SKM-1 treated with dmso at 0.1 percent for 144 hours (cell line): ENCODE data around the gene FAIM.
"Not testable (repeated sequence)": the region's sequence is repeated elsewhere in the genome, so short reads cannot be mapped to it uniquely, and the experiment has no call there.

Experiments
- DNase-seq: peaks from one replicate; lab custom pipeline; 2025; ENCODE audit not compliant: unreplicated experiment; lab: John Stamatoyannopoulos, UW

The FAIM gene

DNA sequence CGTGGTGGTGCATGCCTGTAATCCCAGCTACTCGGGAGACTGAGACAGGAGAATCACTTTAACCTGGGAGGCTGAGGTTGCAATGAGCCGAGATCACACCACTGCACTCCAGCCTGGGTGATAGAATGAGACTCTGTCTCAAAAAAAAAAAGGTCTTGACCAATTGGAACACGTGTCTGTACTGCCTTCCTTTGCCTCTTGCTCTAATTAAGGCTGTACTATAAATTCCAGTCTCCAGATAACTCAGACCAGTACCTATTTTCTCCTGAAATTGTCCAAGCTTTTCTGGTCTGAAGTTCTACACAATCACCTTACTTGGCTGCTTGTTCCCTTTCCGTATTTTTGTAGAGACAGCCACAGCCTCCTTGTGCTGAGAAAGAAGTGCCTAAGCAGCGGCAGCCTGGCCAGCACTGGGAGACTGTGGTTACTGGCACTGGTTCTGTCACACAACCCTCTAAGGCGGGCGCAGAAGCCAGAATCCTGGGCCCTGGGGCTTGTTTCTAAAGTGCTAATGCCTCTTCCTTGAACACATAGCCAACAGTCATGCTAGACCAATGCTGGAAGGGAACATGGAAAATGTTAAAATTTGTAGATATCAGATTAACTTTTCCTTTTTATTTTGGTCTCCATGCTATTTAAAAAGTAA lies 8.3 kb upstream of the FAIM start:
- no peak for DNase-seq

DNA sequence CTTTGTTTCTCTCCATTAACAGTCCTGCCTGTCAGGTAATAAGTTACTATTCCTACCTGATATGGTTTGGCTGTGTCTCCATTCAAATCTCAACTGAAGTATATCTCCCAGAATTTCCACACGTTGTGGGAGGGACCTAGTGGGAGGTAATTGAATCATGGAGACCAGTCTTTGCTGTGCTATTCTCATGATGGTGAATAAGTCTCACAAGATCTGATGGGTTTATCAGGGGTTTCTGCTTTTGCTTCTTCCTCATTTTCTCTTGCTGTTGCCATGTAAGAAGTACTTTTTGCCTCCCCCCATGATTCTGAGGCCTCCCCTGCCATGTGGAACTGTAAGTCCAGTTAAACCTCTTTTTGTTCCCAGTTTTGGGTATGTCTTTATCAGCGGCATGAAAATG lies 6.9 kb upstream of the FAIM start:
- not testable (repeated sequence) for DNase-seq

DNA sequence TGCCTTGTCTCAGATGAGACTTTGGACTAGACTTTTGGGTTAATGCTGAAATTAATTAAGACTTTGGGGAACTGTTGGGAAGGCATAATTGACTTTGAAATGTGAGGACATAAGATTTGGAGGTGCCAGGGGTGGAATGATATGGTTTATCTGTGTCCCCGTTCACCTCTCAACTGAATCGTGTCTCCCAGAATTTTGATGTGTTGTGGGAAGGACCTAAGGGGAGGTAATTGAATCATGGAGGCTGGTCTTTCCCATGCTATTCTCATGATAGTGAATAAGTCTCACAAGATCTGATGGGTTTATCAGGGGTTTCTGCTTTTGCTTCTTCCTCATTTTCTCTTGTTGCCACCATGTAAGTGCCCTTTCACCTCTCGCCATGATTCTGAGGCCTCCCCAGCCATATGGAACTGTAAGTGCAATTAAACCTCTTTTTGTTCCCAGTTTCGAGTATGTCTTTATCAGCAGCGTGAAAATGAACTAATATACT lies 4.4 kb upstream of the FAIM start:
- not testable (repeated sequence) for DNase-seq

DNA sequence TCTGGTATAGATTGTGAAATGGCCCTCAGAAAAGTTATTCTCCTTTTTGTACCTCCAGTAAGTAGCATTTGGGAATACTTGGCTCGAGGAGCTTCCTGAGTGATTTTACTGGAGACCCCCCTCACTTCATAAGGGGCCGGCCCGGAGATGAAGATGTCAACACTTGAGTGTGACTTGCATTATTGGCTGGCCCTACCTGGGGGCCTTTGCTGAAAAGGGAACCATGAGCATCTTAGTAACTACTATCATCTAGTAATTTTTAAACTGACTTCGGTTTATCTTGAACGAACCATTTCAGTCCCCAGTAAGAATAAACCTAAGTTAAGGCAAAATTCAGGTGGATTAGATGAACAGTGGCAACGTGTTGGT lies 1.3 kb downstream of the FAIM start:
- DNase-seq = no peak

DNA sequence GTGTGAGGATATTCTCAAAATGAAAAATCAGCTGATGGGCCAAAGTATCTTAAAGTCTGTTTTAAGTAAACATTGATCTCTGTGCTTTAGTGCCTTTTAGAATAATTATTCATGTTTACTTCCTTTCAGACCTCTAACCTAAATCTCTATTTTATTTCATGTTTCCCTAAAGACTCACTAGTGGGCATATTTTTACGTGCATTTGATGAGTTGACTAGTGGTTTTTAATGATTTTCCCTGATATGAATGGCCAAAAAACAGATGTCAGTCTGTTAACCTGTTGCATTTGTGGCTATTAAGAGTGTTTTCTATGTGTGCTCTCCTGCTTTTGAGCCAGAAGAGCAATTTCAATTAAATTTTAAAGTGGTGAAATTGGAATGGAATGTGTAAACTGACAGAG lies 6.9 kb downstream of the FAIM start:
- DNase-seq = no peak

DNA sequence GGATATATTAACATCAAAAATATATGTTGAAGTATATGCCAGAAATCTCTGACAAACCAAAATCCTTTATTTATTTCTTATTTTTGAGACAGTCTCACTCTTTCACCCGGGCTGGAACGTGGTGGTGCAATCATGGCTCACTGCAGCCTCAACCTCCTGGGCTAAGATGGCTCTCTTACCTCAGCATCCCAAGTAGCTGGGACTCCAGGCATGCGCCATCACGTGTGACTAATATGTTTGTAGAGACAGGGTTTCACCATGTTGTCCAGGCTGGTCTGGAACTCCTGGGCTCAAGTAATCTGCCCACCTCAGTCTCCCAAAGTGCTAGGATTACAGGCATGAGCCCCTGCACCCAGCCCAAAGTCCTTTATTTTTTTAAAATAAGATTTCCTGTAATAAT lies 11.9 kb downstream of the FAIM start:
- no peak for DNase-seq

DNA sequence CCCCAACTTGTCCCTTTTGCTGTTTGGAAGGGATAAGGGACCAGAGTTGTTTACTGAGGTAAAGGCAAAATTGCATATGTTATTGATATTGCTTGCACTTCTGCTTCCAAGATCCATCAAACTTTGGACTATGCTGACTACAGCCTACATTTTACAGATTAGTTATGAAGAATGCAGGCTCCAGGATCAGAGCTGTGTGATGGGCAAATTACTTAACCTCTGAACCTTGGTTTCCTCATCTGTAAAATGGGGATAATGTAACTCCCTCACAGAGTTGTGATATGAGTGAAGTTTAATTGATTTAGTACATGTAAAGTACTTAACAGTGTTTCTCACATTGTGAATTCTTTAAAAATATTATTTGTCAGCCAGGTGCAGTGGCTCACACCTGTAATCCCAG lies 15.9 kb downstream of the FAIM start:
- DNase-seq = no peak

DNA sequence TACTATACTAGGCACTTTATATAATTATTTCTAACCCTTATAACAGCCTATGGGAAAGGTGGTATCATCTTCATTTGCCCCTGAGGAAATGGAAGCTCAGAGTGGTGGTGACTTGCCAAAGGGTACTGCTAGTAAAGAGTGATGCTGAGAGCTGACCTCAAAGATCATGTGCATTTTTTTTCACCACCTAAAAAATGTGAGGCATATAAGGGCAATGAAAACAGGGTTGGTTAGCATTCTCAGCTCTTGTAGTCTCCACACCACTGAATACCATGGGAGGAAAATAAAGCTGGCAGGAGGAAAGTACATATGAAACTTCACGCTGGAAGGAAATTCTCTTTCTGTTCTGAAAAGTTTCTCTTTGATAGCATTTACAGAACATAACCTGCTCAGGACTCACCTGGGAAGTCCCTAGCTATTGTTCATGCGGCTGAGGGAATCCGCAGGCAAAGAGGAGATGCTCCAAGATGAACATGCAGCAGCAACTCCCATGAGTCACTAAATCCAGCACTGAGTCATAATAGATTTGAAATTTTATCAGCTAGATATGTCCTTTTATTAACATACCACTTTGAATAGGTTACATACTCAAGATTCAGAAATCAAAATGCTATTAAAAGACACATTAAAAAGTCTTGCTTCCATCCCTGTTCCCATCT lies 17.3 kb downstream of the FAIM start:
- no peak for DNase-seq

DNA sequence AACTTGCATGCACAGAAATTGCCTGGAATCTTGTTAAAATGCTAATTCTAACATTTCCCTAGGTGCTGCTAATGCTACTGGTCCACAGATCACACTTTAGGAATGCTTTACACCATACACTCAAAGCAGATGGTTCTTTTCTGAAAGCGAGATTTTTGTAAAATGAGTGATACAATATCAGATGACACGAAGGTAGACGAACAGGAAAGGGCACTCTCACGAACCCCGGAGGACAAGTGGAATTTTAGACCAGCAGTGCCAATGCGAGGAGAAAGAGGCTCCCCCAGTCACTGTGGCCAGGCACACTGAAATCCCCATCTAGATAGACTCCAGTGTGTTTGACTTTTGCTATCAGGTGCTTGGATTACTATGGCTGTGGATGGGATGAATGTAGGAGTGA lies 21.0 kb downstream of the FAIM start:
- DNase-seq = no peak

DNA sequence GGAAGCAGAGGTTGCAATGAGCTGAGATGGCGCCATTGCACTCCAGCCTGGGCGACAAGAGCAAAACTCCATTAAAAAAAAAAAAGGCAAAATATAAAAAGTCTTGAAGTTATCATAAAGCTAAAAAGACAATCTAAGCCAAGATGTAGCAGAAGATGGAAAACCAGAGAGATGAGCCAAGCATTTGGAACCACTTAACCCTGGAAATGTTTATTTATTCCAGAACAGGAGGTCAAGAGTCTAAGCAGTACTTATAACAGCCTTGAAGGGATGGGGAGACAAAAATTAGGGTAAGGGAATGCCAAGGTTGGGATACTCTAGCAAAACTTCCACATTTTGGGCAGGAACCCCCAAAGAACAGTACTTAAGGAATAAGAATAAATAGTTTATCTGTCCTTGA lies 30.1 kb downstream of the FAIM start:
- no peak for DNase-seq

DNA sequence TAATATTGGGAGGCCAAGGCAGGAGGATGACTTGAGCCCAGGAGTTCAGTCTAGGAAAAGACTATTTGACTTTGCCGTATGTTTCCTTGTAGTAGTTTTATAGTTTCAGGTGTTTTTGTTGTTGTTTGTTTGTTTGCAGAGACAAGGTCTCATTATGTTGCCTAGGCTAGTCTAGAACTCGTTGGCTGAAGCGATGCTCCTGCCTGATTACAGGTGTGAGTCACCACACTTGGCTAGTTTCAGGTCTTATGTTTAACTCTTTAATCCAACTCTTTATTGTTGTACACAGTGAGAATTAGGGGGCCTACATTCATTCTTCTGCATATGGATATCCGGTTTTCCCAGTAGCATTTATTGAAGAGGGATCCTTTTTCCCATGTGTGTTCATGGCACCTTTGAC lies 32.0 kb downstream of the FAIM start:
- no peak for DNase-seq

DNA sequence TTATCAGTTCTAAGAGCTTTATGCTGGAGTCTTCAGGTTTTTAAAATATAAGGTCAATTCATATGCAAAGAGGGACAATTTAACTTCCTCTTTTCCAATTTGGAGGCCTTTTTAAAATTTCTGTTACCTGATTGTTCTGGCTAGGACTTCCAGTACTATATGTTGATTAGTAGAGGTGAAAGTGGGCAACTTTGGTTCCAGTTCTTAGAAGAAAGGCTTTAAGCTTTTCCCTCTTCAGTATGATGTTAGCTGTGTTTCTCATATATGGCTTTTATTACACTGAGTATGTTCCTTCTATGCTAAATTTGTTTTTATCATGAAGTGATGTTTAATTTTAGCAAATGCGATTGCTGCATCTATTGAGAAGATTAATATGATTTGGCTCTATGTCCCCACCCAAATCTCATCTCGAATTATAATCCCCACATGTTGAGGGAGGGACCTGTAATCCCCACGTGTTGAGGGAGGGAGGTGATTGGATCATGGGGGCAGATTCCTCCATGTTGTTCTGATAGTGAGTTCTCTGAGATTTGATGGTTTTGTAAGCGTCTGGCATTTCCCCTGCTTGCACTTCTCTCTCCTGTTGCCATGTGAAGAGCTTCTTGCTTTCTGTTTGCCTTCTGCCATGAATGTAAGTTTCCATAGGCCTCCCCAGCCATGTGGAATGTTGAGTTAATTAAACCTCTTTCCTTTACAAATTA lies 33.8 kb downstream of the FAIM start:
- no peak for DNase-seq

DNA sequence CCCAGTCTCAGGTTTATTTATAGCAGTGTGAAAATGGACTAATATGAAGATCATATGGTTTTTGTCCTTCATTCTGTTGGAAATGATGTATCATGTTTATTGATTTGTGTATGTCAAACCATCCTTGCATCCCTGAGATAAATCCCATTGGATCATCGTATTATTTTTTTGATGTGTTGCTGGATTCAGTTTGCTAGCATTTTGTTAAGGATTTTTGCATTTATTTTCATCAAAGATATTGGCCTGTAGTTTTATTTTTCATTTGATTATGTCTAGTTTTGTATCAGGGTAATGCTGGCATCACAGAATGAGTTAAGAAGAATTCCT lies 34.3 kb downstream of the FAIM start:
- no peak for DNase-seq

DNA sequence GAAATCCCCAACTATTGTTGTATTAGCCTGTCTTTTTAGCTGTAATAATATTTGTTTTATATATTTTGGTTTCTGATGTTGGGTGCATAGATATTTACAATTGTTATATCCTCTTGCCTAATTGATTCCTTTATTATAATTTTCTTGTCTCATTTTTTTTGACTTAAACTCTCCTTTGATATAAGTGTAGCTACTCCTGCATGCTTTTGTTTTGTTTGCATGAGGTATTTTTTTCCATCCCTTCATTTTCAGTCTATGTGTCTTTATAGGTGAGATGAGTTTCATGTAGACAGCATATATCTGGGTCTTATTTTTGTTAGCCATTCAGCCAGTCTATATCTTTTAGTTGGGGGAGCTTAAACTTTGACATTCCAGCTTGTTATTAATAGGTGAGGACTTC lies 37.4 kb downstream of the FAIM start:
- DNase-seq = no peak

DNA sequence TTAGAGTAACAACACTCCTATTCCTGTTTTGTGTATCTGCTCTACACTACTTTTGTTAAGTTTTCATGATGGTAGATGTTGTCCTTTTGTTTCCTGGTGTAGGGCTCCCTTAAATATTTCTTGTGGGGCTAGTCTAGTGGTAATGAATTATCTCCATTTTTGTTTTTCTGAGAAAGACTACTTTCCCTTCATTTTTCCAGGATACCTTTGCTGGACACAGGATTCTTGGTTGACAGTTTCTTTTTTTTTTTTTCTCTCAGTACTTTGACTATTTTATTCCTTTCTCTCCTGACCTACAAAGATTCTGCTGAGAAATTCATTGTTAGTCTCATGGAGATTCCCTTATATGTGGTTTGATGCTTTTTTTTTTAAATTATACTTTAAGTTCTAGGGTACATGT lies 37.9 kb downstream of the FAIM start:
- no peak for DNase-seq

DNA sequence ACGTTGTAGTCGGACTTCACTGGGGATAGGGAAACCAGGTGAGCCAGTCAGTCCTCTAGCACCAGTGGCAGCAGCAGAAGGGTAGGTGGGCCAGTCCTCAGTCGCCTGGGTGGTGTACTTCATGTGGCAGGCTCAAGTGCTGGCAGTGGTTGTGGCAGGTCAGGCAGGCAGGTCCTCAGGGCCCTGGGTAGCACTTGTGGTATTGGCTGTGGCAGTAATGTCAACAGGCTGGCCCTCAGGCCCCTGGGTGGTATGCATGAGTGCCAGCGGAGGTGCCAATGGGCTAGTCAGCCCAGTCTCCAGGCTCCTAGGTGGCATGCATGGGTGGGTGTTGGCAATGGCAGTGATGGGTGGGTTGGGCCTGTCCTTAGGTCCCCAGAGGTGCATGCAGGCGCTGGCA lies 40.6 kb downstream of the FAIM start:
- no peak for DNase-seq

DNA sequence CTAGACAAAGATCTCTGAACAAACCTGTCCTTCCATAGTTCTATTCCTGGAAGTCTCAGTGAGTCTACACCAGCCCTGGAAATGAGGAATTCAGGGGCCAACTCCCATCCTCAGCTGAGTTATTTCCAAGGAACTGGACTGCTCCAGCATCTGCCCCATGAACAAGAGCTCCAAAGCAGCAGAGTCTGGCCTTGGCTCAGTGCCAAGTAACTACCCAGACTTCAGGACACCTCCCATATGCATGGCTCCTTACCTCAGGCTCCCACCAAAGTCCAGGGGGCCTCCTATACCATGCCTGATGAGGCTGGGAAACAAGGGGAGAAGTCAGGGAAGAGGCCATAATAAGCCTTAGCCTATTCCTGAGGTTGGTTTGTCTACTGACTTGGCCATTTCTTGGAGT lies 45.0 kb downstream of the FAIM start:
- no peak for DNase-seq

DNA sequence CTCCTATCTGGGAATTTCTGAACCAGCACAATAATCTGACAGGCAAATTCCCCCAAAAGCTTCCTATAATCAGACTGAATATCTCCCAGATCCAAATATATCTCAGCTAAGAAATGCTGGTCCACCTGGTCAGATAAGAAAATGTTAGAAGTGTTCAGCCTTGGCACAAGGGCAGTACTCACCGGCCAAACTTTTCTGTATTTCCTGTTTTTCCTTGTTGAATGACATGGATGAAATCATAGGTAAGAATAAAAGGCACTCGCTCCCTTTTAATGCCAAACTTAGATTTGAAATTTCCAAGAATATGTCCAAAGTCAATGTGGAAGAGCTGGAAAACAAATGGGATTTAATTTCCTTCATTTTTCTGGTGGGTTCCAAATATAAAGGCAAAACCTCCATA lies 48.9 kb downstream of the FAIM start:
- no peak for DNase-seq

DNA sequence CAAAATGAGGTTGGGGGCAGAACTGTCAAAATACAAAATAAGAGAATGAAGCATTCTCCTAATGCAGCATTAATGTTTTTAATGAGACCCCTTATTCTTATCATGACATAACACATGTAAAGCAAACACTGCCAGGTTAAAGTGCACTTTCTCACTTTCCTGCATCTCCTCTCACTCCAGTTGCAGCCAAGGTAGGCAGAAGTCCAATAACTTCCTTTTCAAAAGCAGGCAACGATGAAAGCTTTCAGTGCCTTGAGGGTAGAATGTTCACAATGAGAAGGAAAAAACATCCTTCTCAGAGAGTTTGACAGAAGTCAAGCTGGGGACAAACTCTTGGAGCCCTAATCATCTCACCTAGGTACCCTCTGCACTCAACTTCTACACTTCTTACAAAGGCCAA lies 59.5 kb downstream of the FAIM start:
- no peak for DNase-seq

DNA sequence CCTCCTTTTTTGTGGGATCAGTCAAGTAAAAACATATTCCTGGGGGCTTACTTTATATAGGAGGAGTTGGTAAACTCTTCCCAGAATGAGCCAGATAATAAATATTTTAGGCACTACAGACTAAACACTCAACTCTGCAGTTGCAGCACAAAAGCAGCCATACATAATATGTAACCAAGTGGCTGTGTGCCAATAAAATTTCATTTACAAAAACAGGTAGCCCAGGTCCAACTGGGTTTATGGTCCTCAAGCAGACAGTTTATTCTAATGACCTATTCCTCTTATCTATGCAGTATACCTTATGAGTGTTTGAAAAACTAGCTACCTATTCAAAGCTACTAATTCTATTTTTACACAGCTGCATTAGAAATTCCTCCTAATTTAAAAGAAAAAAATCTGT lies 61.8 kb downstream of the FAIM start:
- DNase-seq = no peak

DNA sequence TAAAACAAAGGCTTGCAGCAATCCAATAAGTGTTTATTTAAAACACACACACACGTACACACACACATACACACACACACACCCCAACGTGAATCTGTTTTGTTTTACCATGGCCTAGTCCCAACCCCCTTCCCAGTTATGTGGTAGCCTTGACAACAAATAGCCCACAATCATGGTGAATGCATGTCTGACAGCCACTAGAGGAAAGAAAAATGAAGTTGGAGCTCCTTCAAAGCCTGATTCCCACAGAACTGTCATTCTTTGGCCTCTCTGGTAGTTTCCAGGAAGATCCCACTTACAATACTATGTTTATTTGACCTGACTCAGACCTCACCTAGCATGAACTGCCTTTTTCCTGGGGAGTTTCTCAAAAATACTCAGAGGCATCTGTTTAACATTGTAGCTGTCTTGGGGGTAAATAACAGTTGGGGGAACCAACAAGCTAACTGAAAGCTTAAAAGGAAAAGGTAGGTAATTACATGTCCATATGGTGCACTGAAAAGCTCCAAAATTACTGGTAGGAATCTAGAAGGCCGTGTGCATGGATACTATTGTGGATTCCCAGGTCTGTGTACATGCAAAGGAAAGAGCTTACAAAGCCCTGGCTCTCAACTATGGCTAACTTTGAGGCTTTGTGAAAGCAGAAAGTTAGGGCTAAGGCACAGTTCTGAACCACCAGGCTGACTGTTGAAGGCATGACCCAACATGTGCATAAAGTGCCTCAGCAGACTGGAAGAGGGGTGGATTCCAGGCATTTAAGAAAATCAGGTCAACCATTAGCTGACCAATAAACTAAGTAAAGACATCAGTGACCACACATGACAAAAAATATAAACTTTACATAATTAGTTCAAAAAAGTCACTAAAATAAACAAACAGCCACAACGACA lies 65.3 kb downstream of the FAIM start:
- no peak for DNase-seq

DNA sequence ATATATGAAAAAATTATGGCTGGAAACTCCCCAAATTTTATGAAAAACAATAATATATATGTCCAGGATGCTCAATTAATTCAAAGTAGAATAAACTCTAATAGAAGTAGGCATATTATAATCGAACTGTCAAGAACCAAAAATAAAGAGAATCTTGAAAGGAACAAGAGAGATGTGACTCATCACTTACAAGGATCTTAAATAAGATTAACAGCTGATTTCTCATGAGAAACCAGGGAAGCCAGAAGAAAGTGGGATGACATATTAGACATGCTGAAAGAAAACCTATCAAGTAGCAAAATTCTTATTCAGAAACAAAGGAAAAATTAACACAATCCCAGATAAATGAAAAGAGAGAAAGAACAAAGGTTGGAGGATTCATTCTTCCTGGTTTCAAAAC lies 66.8 kb downstream of the FAIM start:
- DNase-seq = no peak
